GM21447 (cell line): ENCODE data around the gene CCNI2.
A peak's percentile ranks its signal among the peaks of the same experiment; 100 is the strongest.

ENCODE experiments used
- ATAC-seq: cut with Tn5 transposase; IDR thresholded peaks from one replicate; pipeline ENCODE4 v1.9.1; 2021; ENCODE audit not compliant: unreplicated experiment

CCNI2 gene

DNA sequence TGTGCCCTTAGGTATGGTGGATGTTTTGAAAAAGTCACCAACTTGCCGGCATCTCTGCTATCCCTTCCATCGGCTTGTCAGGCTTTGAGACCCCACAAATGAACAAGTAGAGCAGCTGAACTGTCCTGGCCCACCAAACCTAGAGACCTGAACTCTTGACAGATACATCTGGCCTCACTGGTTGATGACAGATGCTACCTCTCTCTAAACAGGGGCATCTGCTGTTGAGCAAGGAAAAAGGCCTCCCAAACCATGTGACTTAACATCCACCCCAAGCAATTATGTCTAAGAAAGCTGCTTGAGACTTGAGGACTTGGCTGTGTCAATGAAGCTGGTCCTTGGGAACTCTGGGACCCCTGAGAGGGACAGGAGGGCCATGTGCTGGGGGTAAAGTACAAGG is 2.3 kb downstream of the CCNI2 start:
- no peak for ATAC-seq

- ATAC-seq, result peak; percentile 45
Measured at GRCh38 chr5:132750471-132751230, 3.4 kb downstream of the CCNI2 start.

DNA sequence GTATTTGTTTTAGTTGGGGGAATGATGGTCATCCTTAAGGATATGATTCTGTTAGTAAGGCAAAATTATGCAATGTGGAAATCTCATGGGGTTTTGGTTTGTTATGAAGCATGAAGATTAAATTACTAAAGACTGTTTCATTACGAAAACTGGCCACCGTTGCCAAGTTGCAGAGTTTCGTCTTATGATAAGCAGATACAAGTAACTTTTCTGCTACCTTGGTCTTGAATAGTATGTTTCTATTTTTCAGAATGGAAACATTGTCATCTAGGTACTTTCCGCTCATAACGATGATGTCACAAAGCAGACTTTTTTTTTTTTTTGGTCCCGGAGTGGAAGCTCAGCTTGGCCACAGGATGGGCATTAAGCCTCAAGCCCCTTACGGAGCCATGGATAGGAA is 4.2 kb downstream of the CCNI2 start:
- no peak for ATAC-seq

- no peak for ATAC-seq
Measured at GRCh38 chr5:132751971-132752580, 4.8 kb downstream of the CCNI2 start.

DNA sequence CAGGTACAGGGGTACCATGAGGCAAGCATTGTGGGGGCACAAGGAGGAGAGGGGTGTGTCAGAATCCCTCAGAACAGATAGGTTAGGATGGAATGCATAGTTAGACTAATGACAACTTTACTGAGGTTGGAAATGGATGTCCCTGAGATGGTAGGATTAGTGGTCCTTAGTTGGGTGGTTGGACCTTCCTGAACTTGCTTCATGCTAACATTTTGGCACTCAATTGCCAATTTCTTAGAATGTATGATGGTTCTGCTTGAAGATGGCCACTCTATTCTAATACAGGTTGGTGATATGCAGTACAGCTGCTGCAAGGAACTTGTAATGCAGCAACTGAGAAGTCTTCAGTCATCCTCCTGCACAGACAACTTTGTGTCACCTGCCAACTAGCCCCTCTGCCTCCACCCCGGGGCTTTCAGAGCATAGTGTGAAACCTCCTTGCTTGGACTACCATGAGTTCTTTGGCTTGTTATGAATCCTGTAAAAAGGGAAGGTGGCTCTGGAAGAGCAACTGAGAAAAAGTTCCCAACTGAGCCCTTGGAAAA is 5.4 kb downstream of the CCNI2 start:
- no peak for ATAC-seq

DNA sequence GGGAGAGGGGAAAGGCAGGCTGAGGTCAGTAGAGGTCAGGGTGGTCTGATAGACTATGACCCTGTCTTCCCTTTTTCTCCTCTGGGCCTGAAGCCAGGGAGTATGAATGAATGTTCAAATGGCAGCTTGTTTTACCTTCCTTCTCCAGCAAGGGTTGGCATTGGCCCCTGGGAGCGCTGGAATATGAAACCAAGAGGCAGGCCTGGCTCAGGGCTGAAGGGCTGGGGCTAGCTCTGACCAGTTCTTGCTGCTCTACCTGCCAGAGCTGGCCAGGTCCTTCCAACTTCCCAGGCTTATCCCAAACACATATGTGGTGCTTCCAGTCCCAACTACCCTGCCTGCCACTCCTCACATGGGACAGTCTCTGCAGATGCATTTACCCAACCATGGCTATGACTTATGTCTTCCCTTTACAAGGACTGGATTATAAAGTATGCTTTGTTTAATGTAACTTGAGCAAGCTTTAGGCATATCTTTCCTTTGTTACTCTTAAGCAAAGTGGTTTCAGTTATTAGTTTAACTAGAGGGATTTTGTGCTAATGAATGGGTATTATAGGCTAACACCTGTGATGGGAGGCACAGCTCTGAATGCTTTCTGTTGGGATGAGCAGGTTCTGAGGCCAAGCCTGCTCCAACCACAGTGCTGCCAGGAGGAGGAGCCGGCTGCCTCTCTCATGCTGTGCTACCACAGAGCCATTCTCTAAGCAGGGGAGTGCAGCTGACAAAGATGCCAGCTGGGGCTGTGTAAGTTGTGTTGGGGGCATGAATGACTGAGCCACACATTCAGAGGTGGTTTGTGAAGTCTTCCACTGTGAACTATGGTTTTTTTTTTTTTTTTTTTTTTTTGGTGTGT is 6.1 kb downstream of the CCNI2 start:
- ATAC-seq, result no peak

DNA sequence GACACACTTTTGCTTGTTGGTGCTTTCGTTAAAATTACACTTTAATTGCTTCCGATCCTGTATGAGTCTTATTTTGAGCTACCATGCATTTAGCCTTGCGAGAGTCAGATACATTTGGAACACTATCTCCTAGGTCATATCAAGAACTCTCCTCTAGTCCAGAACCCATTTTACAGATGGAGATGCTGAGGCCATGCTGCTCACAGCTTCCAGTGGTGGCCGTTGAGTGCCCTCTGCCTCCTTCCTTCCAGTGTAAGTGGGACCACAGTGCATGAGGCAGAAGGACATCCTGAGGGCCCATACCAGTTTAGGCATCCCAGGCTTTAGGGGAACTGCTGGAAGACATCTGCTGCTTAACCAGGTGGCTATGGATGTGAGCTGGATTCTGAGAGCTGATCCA is 6.9 kb downstream of the CCNI2 start:
- ATAC-seq, result no peak

DNA sequence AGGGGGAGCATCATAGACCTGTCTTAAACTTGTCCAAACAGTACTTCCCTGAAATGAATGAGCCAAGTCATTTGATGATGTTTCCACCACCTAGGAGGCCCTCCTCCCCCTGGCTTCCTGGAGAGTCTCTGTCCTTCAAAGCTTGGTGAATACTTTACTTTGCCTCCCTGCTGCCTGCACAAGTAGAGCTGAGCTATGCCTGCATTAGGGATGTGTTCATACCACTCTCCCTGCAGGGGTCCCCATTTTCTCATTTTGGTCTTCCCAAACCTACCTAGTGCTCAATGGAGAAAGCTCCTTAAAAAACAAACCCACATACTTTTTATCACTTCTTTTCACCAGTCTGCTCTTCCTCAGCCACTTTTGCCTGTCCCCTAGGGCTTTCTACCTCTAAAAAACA is 7.7 kb downstream of the CCNI2 start:
- no peak for ATAC-seq

DNA sequence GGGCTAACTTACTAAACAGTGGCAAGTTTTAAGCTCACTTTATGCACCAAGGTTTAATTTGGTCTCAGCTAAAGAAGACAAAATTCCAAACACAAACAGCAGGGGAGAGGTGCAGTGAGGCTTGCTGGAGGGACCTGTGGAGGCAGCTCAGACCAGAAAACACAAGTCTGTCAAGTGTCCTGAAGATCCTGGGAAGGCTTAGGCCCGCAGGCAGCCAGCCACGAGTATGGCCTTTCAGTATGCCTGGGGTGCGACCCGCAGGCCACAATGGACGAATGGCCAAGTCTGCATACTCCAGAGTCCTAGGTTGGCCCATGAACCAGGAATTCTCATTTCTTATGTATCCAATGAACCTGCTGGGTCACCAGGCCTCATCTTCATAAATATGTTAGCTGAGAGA is 9.3 kb downstream of the CCNI2 start:
- no peak for ATAC-seq

GRCh38 chr5:132758451-132758850 is 11.2 kb downstream of the CCNI2 start:
- ATAC-seq, result no peak

- no peak for ATAC-seq
Measured at GRCh38 chr5:132759114-132760048, 12.2 kb downstream of the CCNI2 start.

GRCh38 chr5:132760049-132760420 is 12.8 kb downstream of the CCNI2 start:
- ATAC-seq, result no peak

DNA sequence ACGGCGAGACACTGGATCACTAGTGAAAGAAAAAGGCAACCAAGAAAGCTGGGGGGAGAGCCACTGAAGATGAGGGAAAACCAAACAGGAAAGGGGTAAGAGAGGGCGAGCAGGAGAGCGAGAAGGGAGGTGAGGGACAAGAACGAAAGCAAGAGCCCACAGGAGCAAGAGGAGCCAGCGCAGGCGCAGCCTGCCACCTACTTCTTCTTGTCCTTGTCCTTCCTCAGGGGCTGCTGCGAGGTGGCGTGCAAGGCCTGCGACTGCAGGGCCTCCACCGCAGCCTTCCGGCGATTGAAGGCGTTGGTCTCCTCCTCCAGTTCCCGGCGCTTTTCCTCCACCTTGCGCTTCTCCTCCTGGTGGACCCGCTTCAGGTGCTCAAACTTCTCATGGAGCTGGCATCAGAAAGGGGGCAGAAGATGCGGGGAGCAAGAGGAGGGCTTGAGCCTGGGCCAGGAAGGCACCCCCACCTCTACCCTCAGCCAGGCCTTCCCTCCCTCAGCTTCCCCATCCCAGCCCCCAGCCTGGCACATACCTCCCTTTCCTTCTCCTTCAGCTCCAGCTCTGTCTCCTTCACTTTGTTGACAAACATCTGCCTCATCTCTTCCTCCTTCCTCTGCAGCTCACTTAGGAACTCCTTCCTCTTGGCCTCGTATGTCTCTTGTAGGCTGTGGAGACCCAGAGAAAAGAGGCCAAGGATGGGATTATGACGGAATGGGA is 13.5 kb downstream of the CCNI2 start:
- no peak for ATAC-seq

GRCh38 chr5:132761321-132762240 is 14.4 kb downstream of the CCNI2 start:
- ATAC-seq, result no peak

DNA sequence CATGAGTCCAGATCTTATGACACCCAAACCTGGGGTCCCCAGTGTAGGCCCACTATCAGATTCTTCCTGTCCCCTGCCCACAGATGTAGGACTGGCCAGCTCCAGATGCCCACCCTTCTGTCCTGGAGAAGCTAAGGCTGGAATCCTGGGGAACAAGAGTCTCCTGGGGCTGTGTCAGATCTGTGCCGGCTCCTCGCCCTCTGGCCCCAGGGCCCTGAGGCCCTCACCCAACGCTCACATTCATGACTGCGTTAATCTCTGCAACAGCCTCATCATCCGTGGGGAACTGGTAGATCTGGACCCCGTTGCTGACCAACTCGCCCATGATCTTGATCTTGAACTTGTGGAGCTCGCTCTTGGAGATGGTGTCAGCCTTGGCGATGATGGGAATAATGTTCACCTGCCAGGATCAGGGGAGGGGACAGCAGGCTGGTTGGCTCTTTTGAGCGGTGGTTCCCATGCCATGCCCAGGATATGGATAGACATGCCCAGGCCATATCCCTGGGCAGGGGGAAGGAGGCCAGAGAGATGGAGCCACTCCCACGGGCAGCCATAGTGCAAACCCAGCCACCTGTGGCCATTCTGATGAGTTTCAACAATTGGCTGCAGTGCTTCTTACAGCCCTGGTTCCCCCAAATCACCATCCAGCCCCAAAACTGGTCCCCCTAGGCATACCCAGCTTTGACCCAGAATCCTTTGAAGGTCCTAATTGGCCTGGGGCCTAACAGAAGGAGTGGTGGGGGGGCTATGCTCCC is 15.2 kb downstream of the CCNI2 start:
- ATAC-seq, result no peak

DNA sequence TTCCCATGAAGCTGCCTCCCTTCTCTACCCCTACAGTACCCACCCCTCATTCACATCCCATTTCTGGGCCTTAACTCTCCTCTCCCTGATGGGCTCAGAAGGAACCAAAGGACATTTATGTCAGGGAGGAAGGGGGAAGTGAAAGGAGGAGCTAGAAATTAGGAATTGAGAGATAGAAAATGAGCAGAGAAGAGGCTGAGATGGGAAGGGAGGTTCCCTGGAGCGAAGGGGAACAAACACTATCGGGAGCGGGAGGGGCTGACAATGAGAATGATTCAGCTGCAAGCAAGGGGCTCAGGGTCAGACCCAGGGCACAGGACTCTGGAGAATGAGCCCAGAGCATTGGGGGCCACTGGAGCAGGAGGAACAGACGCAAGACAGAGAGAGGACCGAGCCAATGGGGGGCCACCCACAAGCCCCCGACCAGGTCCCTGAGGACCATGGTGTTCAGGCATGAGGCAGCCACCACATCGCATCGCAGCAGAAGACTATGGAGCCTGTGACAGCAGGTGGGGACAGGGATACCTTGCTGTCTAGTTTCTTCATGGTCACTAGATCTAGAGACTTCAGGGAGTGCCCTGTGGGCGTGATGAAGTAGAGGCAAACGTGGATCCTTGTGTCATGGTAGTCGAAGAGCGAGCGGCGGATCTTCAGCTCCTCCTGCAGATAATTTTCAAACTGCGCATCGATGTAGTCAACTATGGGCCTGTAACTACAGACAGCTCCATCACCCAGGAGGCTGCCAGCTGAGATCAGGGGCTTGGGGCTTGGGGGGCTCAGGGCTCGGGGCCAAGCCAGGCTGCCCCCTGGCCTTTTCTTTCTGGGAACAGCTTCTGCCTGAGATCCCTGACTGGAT is 16.2 kb downstream of the CCNI2 start:
- ATAC-seq, result no peak

DNA sequence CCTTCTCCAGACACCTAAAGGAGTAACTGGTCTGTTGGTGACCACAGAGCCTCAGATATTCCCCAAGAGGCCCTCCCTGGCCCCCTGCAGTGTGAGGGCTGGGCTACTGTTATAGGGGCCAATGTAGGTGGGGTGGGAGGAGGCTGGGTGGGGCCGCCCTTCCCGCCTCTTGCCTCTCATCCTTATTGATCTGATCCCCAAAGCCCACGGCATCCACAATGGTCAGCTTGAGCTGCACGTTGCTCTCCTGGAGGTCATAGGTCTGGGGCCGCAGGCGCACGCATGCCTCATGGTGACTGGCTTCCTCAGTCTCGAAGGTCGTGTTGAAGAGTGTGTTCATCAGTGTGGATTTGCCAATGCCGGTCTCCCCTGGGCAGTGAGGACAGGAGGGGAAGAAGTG is 16.8 kb downstream of the CCNI2 start:
- no peak for ATAC-seq
